PC-3 (cell line): Measurements from ENCODE around the gene INO80E. TPM values are rescaled to one million over a fixed set of nuclear protein-coding genes. Genes with fewer than 3 reads are reported as not detected.
A peak's percentile ranks its signal among the peaks of the same experiment; 100 is the strongest.

ENCODE experiments used
- ATAC-seq: fragments of 200-7000 bp; cut with Tn5 transposase; 2 replicates; pipeline ENCODE4 v1.9.1; 2020; ENCODE audit warnings: mild to moderate bottlenecking, moderate library complexity
- BruUV-seq: library from RNA; stranded (reverse); fragments of 400-500 nt; replicated peaks from 2 replicates; lab custom pipeline; 2021; lab: Mats Ljungman, UMichigan
- CTCF ChIA-PET: fragments of 300-600 bp; sonication (Branson Sonifier 250); formaldehyde crosslinking; loops from one replicate; lab custom pipeline; 2022; ENCODE audit warnings: antibody characterized with exemption; lab: Charles Lee
- POLR2A ChIA-PET: fragments of 300-600 bp; sonication (Branson Sonifier 250); formaldehyde crosslinking; loops from one replicate; lab custom pipeline; 2022; ENCODE audit warnings: antibody characterized with exemption; ENCODE audit not compliant: unreplicated experiment; lab: Charles Lee
- DNase-seq: peaks from one replicate; pipeline ENCODE4 v3.0.0-alpha.2; 2015
- H2AFZ ChIP-seq: fragments of 300-600 bp; sonication (generic); 2 replicates; pipeline ENCODE4 v1.6.0; 2016; ENCODE audit warnings: antibody characterized with exemption, low read length
- H3F3A ChIP-seq: fragments of 300-600 bp; sonication (generic); one replicate; pipeline ENCODE4 v1.6.0; 2017; ENCODE audit warnings: antibody characterized with exemption, low read length, control low read depth, mild to moderate bottlenecking; ENCODE audit not compliant: unreplicated experiment
- H3K27ac ChIP-seq: fragments of 300-600 bp; sonication (generic); 2 replicates; pipeline ENCODE4 v1.5.1; 2016; ENCODE audit warnings: mild to moderate bottlenecking, low read length
- H3K27me3 ChIP-seq: fragments of 300-600 bp; sonication (generic); 2 replicates; pipeline ENCODE4 v1.6.1; 2016; ENCODE audit warnings: low read length, mixed read lengths
- H3K36me3 ChIP-seq: fragments of 300-600 bp; sonication (generic); 2 replicates; pipeline ENCODE4 v1.6.1; 2016; ENCODE audit warnings: low read depth, mixed run types, low read length, mixed read lengths
- H3K4me1 ChIP-seq: fragments of 300-600 bp; sonication (generic); 2 replicates; pipeline ENCODE4 v1.5.1; 2016; ENCODE audit warnings: low read length; ENCODE audit not compliant: insufficient read depth
- H3K4me2 ChIP-seq: fragments of 300-600 bp; sonication (generic); 2 replicates; pipeline ENCODE4 v1.6.0; 2016; ENCODE audit warnings: low read length
- H3K4me3 ChIP-seq: fragments of 300-600 bp; sonication (generic); 2 replicates; pipeline ENCODE4 v1.5.1; 2016; ENCODE audit warnings: mild to moderate bottlenecking, low read length, mixed read lengths
- H3K79me2 ChIP-seq: fragments of 300-600 bp; sonication (generic); 2 replicates; pipeline ENCODE4 v1.6.1; 2017; ENCODE audit warnings: low read length, mixed read lengths
- H3K9ac ChIP-seq: fragments of 300-600 bp; sonication (generic); 2 replicates; pipeline ENCODE4 v1.6.0; 2016; ENCODE audit warnings: mild to moderate bottlenecking, low read length
- H3K9me2 ChIP-seq: fragments of 300-600 bp; sonication (generic); replicated peaks from 2 replicates; pipeline ENCODE4 v1.6.1; 2016; ENCODE audit warnings: mixed run types, low read length, mixed read lengths
- H3K9me3 ChIP-seq: fragments of 300-600 bp; sonication (generic); 2 replicates; pipeline ENCODE4 v1.6.1; 2016; ENCODE audit warnings: low read length, mixed read lengths
- H4K20me1 ChIP-seq: fragments of 300-600 bp; sonication (generic); 2 replicates; pipeline ENCODE4 v1.6.1; 2016; ENCODE audit warnings: low read length, mixed read lengths
- CTCF ChIP-seq: fragments of 300-600 bp; sonication (generic); conservative IDR thresholded peaks from 2 replicates; pipeline ENCODE4 v1.5.1; 2017; ENCODE audit warnings: antibody characterized with exemption, low read depth, mild to moderate bottlenecking, low read length
- EZH2 ChIP-seq: fragments of 300-600 bp; sonication (generic); IDR thresholded peaks from one replicate; pipeline ENCODE4 v1.6.1; 2017; ENCODE audit warnings: antibody characterized with exemption, mild to moderate bottlenecking, low read length; ENCODE audit not compliant: unreplicated experiment
- EZH2phosphoT487 ChIP-seq: fragments of 300-600 bp; sonication (generic); IDR thresholded peaks from 2 replicates; pipeline ENCODE4 v1.6.1; 2018; ENCODE audit warnings: mild to moderate bottlenecking, antibody characterized with exemption, low read length, borderline replicate concordance
- intact Hi-C: fragments of 100-400 bp; cut with micrococcal nuclease; formaldehyde crosslinking; loops from 2 replicates; pipeline ENCODE4 v1.9.0; 2023
- total RNA-seq: library from RNA; depleted of rRNA; stranded (reverse); fragments of >200 nt; gene quantifications from 2 replicates; pipeline ENCODE4 v1.2.3, GENCODE V29; 2014

The INO80E gene
- total RNA-seq, 1 experiment from 2014 or later, result 70.3 TPM

DNA sequence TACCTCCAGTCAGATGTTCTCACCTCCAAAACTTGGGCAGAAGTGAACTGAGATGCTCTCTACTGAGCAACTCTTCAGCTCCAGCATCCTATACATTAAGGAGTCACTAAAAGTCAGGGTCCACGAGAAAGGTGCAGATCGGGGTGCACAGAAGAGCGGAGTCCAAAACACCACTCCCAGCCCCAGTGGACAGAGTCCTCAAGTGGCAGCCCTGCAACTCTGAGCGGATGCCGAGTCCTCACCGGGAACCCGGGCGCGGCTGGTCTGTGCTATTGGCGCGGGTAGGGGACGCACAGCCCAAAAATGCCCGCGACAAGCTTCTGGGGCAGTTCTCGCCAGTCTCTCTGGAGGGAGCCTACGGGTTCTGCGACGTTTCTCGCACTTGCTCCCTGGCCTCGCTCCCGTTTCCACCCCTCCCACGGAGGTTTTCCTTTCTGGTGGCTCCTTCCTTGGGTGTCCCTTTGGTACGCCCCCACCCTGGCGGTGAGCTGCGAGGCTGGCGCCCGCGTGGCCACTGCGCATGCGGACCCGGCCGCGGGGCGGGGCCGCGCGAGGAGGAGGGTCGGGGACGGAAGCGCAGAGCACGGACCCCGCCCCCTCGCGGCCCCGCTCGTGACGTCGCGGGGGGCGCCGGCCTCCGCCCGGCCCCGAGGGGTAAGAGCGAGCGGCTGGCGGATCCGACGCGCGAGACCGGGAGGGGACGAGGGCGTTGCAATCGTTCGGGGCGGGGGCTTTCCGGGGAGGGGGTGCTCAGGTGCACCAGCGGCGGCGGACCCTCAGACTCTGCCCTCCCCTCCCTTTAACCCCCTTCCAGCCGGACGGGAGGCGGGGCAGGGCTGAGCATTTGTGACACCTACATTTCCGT is 34.3 kb upstream of the INO80E start, which contains the start of gene TMEM219:
TSS of gene TMEM219 (plus strand) at position 601 of the 865 bp plus-strand sequence. CDS start 1,065 bp downstream, outside the sequence.
- Histone ChIP-seq H3K4me2 (peak within 1 kb of the TSS; percentile 98), H3K9me2 (no peaks in the 10 kb centered on the region), H3K4me1 (peaks cover 11% of the 10 kb centered on the region), H3K9me3 (no peaks in the 10 kb centered on the region), H3K79me2 (no peaks in the 10 kb centered on the region), H4K20me1 (no peaks in the 10 kb centered on the region), H3F3A (no peaks in the 10 kb centered on the region), H3K9ac (peak within 1 kb of the TSS; percentile 90), H3K27ac (peak within 1 kb of the TSS; percentile 76), H2AFZ (peak within 1 kb of the TSS; percentile 96), H3K4me3 (peak within 1 kb of the TSS; percentile 77), H3K36me3 (no peaks in the 10 kb centered on the region), H3K27me3 (no peaks in the 10 kb centered on the region)
- TSS peak; percentile 87 for BruUV-seq
- peak; percentile 92 for ATAC-seq
- POLR2A ChIA-PET, result interaction anchor here (0.7 kb wide), 1 partner anchor 41 kb away, joined by 4 read pairs; no protein-coding TSS in a partner anchor
- peak; percentile 89 for DNase-seq
- TF ChIP-seq EZH2phosphoT487, result no peak
- no peak for TF ChIP-seq EZH2
- TF ChIP-seq CTCF, result no peak; the same call in 1 of the 2 replicates
- CTCF ChIA-PET, result interaction anchor here (0.6 to 0.9 kb wide), 2 partner anchors 12 kb away, joined by 3 to 5 read pairs; partner anchors contain the start of gene TAOK2
- intact Hi-C loops, result no loop called here

- H3F3A ChIP-seq, result no peaks in the 10 kb centered on the region
- H3K36me3 ChIP-seq, result no peaks in the 10 kb centered on the region
- H4K20me1 ChIP-seq, result no peaks in the 10 kb centered on the region
- H3K27me3 ChIP-seq, result no peaks in the 10 kb centered on the region
- CTCF ChIA-PET, result interaction anchor here (0.6 to 0.9 kb wide), 2 partner anchors 11 to 13 kb away, joined by 3 to 5 read pairs; partner anchors contain the start of gene TAOK2
- peaks cover 11% of the 10 kb centered on the region for H3K4me1 ChIP-seq
- H3K9me2 ChIP-seq, result no peaks in the 10 kb centered on the region
- H3K9me3 ChIP-seq, result no peaks in the 10 kb centered on the region
- no peaks in the 10 kb centered on the region for H3K79me2 ChIP-seq
- H2AFZ ChIP-seq, result peak overlapping the region; percentile 96
- peak overlapping the region; percentile 32 for H3K27ac ChIP-seq
- POLR2A ChIA-PET, result interaction anchor here (0.7 to 0.8 kb wide), 2 partner anchors 42 to 63 kb away, joined by 4 to 5 read pairs; partner anchors contain the start of gene SEZ6L2
- TSS peak; percentile 73 for BruUV-seq
- TF ChIP-seq EZH2 (no peak), EZH2phosphoT487 (no peak)
- intact Hi-C loops, result no loop called here
- DNase-seq, result peak; percentile 20
- ATAC-seq, result peak; percentile 25; the same call in 1 of the 2 replicates
- peak overlapping the region; percentile 90 for H3K9ac ChIP-seq
- H3K4me2 ChIP-seq, result peak overlapping the region; percentile 98
- H3K4me3 ChIP-seq, result peak overlapping the region; percentile 77
Observed at GRCh38 chr16:29962344-29962994, 33.6 kb upstream of the INO80E start.
